K562 (cell line): Measurements from ENCODE around the gene UBTD1. TPM values are rescaled to one million over a fixed set of nuclear protein-coding genes. Genes with fewer than 3 reads are reported as not detected.

Source experiments
- CBX3 ChIP-seq, 2 experiments: IDR thresholded peaks; 1 replicate in 1 of 2; 2 replicates in 1 of 2; pipeline ENCODE4 v1.6.1; 2012; ENCODE audit warnings: inconsistent platforms in 2 of 2, low read length in 2 of 2, borderline replicate concordance in 1 of 2, control low read depth in 1 of 2
- HMGN3 ChIP-seq: IDR thresholded peaks from 2 replicates; pipeline ENCODE4 v1.6.1; 2011; ENCODE audit warnings: borderline replicate concordance, low read depth, mild to moderate bottlenecking, mixed read lengths, low read length; ENCODE audit not compliant: insufficient read length; ENCODE audit errors: extremely low read depth
- RBFOX2 ChIP-seq: fragments of 200-400 bp; formaldehyde crosslinking; IDR thresholded peaks from 2 replicates; pipeline ENCODE4 v1.6.1; 2017; ENCODE audit warnings: low read depth, mild to moderate bottlenecking, low read length, moderate library complexity
- RBM25 ChIP-seq: fragments of 200-400 bp; formaldehyde crosslinking; IDR thresholded peaks from 2 replicates; pipeline ENCODE4 v1.6.1; 2018; ENCODE audit warnings: low read length, low read depth, moderate library complexity; ENCODE audit not compliant: severe bottlenecking
- RUNX1 ChIP-seq: sonication (generic); IDR thresholded peaks from 2 replicates; pipeline ENCODE4 v1.6.1; 2016; ENCODE audit warnings: antibody characterized with exemption, low read depth
- SMARCE1 ChIP-seq: fragments of 450-650 bp; IDR thresholded peaks from 2 replicates; pipeline ENCODE4 v1.7.1; 2016; ENCODE audit warnings: mild to moderate bottlenecking
- ZNF407 ChIP-seq: fragments of 450-650 bp; IDR thresholded peaks from 2 replicates; pipeline ENCODE4 v1.6.1; 2016; ENCODE audit warnings: low read depth
- polyA plus RNA-seq, 8 experiments: library from polyadenylated mRNA; depleted of rRNA in 4 of 8; stranded (reverse) in 5 of 8; unstranded in 3 of 8; fragments of >200 nt; fragmentation: Nextera tagmentation in 2 of 8; fragmentation: Illumina TruSeq in 1 of 8; extraction: Ambion mirVana in 2 of 8; extraction: Trizol in 1 of 8; gene quantifications; 2 replicates each; pipeline versions ENCODE4 v1.2.1 to v1.2.3, GENCODE V29; 2011 to 2014; ENCODE audit warnings: inconsistent platforms in 1 of 8, missing spikeins in 1 of 8
- total RNA-seq, 7 experiments: library from RNA; depleted of rRNA in 6 of 7; stranded (reverse); fragments of >200 nt in 6 of 7; fragmentation: Illumina TruSeq in 2 of 7; extraction: Trizol in 2 of 7; gene quantifications; 2 replicates each; pipeline versions ENCODE4 v1.2.1 to v1.2.3, GENCODE V29; 2011 to 2021; ENCODE audit warnings: low replicate concordance in 1 of 7
- TF ChIP-seq, protein P1 (sequence below): fragments of 250-450 bp; sonication (Bioruptor Pico); IDR thresholded peaks from 2 replicates; pipeline ENCODE4 v1.4.0; 2020; ENCODE audit warnings: mild to moderate bottlenecking, moderate library complexity, borderline replicate concordance
- TF ChIP-seq, protein P2 (sequence below): IDR thresholded peaks from 2 replicates; pipeline ENCODE4 v1.6.1; 2011; ENCODE audit not compliant: insufficient read length; ENCODE audit errors: extremely low read depth

The UBTD1 gene
- total and polyA plus RNA-seq, 9 of the 15 experiments (the other 6 are each of a cell fraction or from before 2014, with no cell fraction given), result 0.08 to 1.6 (median 0.81) TPM; not detected in 1

DNA sequence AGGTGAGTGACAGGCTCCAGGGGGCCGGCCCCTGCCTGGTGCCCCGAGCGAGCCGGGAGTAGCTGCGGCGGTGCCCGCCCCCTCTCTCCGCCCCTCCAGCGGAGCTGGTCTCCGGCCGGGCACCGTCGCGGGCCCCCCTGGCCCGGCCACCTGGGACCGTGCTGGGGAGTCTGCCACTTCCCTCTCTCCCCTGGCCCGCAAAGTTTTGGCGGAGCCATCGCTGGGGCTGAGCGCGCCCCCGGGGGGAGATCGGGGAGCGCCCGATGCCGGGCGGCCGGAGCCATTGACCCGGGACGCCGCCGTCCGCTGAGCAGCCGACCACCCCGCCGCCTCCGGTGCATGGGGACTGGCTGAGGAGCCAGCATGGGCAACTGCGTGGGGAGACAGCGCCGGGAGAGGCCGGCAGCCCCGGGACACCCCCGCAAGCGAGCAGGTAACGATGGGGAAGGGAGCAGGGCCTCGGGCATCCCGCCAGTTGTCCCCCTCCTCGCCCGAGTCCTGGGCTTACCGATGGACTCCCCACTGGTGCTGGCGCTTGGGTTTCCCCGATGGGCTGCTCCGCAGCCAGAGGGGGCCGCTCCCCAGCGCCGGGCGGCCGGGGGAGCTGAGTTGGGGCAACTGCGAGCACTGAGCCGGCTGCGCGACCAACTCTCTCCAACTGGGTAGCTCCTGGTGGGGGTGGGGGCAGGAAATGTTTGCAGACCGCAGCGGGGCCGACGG lies at the start of gene UBTD1 (continued):
- no peak for TF ChIP-seq ZNF407
- TF ChIP-seq RUNX1, result no peak
- TF ChIP-seq RBM25, result no peak
- no peak for TF ChIP-seq CBX3 (IDR thresholded peaks at IDR 0.05; ENCODE audit: borderline replicate concordance in 1 of 2, low read length in 2 of 2)
- no peak for TF ChIP-seq SMARCE1
- TF ChIP-seq, protein P1, sequence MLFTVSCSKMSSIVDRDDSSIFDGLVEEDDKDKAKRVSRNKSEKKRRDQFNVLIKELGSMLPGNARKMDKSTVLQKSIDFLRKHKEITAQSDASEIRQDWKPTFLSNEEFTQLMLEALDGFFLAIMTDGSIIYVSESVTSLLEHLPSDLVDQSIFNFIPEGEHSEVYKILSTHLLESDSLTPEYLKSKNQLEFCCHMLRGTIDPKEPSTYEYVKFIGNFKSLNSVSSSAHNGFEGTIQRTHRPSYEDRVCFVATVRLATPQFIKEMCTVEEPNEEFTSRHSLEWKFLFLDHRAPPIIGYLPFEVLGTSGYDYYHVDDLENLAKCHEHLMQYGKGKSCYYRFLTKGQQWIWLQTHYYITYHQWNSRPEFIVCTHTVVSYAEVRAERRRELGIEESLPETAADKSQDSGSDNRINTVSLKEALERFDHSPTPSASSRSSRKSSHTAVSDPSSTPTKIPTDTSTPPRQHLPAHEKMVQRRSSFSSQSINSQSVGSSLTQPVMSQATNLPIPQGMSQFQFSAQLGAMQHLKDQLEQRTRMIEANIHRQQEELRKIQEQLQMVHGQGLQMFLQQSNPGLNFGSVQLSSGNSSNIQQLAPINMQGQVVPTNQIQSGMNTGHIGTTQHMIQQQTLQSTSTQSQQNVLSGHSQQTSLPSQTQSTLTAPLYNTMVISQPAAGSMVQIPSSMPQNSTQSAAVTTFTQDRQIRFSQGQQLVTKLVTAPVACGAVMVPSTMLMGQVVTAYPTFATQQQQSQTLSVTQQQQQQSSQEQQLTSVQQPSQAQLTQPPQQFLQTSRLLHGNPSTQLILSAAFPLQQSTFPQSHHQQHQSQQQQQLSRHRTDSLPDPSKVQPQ (CRISPR knock-in tag), result no peak
- TF ChIP-seq RBFOX2, result no peak
- TF ChIP-seq HMGN3, result no peak
- TF ChIP-seq, protein P2, sequence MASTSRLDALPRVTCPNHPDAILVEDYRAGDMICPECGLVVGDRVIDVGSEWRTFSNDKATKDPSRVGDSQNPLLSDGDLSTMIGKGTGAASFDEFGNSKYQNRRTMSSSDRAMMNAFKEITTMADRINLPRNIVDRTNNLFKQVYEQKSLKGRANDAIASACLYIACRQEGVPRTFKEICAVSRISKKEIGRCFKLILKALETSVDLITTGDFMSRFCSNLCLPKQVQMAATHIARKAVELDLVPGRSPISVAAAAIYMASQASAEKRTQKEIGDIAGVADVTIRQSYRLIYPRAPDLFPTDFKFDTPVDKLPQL, result no peak
